Measurements from ENCODE around the gene SH2B3. TPM values are rescaled to one million over a fixed set of nuclear protein-coding genes. Genes with fewer than 3 reads are reported as not detected.

The SH2B3 gene
- total and polyA plus RNA-seq, 9 of the 15 experiments (the other 6 are each of a cell fraction or from before 2014, with no cell fraction given): 10.8 to 75.3 (median 37.4) TPM

DNA sequence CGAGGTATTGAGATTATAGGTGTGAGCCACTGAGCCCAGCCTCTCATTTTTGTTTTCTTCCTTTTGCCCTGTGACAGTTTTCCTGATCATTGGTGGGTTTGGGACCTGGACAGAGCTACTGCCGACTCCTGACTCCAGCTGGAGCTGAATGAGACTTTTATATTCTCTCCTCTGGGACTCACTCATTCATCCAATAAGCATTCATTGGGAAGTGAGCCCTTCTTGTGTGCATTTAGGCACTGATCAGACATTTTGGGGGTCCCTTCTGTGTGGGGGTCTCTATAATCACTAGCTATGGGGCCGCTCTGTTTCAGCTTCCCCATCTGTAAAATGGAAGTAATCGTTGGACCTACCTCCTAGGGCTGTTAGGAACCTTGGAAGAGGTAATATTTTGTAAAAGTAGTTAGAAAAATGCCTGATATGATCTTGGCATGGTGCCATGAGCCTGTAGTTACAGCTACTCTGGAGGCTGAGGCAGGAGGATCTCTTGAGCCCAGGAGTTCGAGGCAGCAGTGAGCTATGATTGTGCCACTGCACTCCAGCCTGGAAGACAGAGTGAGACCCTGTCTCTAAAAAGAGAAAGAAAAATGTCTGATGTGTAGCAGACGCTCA is 7.2 kb downstream of the SH2B3 start (continued):
- TF ChIP-seq FOXP1 (CRISPR knock-in tag; IDR thresholded peaks at IDR 0.05) (no peak), SMAD1 (IDR thresholded peaks at IDR 0.05; ENCODE audit: low read depth, low read length, partially characterized antibody) (peak; percentile 51), NFIC (IDR thresholded peaks at IDR 0.05) (peak; percentile 99), HDAC3 (IDR thresholded peaks at IDR 0.05; ENCODE audit: borderline replicate concordance, partially characterized antibody) (no peak), ZNF124 (CRISPR knock-in tag; IDR thresholded peaks at IDR 0.05) (no peak), SMAD2 (IDR thresholded peaks at IDR 0.05; ENCODE audit: low read depth, low read length) (no peak), SPI1 (IDR thresholded peaks at IDR 0.05; ENCODE audit: borderline replicate concordance, low read depth, low read length) (no peak), POLR3G (IDR thresholded peaks at IDR 0.05; ENCODE audit: extremely low read depth, insufficient read length, insufficient replicate concordance) (no peak)
- TF ChIP-seq, protein P1, sequence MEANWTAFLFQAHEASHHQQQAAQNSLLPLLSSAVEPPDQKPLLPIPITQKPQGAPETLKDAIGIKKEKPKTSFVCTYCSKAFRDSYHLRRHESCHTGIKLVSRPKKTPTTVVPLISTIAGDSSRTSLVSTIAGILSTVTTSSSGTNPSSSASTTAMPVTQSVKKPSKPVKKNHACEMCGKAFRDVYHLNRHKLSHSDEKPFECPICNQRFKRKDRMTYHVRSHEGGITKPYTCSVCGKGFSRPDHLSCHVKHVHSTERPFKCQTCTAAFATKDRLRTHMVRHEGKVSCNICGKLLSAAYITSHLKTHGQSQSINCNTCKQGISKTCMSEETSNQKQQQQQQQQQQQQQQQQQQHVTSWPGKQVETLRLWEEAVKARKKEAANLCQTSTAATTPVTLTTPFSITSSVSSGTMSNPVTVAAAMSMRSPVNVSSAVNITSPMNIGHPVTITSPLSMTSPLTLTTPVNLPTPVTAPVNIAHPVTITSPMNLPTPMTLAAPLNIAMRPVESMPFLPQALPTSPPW (CRISPR knock-in tag; IDR thresholded peaks at IDR 0.05): peak; percentile 22; the same call in 1 of the 2 replicates
- TF ChIP-seq, protein P2, sequence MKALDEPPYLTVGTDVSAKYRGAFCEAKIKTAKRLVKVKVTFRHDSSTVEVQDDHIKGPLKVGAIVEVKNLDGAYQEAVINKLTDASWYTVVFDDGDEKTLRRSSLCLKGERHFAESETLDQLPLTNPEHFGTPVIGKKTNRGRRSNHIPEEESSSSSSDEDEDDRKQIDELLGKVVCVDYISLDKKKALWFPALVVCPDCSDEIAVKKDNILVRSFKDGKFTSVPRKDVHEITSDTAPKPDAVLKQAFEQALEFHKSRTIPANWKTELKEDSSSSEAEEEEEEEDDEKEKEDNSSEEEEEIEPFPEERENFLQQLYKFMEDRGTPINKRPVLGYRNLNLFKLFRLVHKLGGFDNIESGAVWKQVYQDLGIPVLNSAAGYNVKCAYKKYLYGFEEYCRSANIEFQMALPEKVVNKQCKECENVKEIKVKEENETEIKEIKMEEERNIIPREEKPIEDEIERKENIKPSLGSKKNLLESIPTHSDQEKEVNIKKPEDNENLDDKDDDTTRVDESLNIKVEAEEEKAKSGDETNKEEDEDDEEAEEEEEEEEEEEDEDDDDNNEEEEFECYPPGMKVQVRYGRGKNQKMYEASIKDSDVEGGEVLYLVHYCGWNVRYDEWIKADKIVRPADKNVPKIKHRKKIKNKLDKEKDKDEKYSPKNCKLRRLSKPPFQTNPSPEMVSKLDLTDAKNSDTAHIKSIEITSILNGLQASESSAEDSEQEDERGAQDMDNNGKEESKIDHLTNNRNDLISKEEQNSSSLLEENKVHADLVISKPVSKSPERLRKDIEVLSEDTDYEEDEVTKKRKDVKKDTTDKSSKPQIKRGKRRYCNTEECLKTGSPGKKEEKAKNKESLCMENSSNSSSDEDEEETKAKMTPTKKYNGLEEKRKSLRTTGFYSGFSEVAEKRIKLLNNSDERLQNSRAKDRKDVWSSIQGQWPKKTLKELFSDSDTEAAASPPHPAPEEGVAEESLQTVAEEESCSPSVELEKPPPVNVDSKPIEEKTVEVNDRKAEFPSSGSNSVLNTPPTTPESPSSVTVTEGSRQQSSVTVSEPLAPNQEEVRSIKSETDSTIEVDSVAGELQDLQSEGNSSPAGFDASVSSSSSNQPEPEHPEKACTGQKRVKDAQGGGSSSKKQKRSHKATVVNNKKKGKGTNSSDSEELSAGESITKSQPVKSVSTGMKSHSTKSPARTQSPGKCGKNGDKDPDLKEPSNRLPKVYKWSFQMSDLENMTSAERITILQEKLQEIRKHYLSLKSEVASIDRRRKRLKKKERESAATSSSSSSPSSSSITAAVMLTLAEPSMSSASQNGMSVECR (CRISPR knock-in tag; IDR thresholded peaks at IDR 0.05): no peak
